CD4-positive, alpha-beta T cell treated with Interleukin-4 for 4 hours (primary cell): ENCODE results near the gene KRTAP6-3.

Source experiments
- DNase-seq: peaks from one replicate; pipeline ENCODE4 v3.0.0-alpha.2; 2020

The KRTAP6-3 gene, protein sequence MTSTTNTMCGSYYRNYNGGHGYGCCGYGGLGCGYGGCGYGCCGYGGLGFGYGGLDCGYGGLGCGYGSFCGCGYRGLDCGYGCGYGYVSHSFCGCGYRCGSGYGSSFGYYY

DNA sequence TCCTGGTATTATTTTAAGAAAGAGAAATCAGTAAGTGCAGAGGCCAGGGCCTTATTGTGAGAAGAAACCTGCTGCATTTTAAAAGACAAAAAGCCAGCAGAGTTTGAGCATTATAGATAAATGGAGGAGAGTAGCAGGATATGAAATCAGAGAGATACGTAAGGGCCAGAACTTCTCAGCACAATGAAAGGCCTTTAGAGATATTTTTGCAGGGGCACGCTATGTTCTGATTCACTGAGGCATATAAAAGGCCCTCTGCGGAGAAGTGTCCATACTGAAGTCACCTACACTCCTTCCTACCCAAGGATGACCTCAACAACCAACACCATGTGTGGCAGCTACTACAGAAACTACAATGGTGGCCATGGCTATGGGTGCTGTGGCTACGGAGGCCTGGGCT, at the start of gene KRTAP6-3:
KRTAP6-3 (plus strand) TSS at position 301 of the 400 bp plus-strand sequence; CDS start at position 307, 6 bp downstream.
- no peak for DNase-seq

GRCh38 chr21:30552782-30553181, 39.5 kb upstream of the KRTAP6-3 start:
- DNase-seq, result no peak

GRCh38 chr21:30555095-30555494, 37.1 kb upstream of the KRTAP6-3 start:
- no peak for DNase-seq

DNA sequence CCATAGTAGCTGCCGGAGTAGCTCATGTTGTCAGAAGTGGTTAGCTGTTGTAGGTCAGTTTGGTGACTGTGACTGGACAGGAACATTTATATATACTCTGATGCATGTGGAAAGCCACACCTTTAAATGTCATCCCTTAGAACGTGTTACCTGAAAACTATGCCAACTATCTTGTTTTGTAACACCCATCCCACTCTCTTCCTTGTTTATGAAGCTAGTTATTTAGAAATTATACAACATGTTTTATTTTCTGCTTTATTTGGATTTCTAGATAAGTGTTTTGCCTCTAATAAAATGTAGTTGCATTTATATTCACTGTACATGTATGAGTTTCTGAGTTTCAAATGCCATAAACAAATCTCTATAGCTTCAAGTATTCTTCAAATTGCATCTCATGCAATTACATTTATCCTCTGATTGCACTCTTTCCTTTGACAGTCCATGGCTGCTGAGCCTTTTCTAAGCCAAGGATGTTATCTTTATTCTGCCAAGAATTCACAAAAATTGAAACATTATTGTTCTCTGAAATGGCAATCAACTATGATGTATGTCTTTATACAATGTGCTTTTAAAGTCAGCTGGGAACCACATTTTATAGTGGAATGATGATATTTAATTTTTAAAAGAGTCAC, 30.9 kb upstream of the KRTAP6-3 start, which contains the start of gene KRTAP19-7:
KRTAP19-7 (minus strand) TSS at position 51 of the 632 bp plus-strand sequence; CDS start at position 26, 25 bp downstream.
- no peak for DNase-seq

DNA sequence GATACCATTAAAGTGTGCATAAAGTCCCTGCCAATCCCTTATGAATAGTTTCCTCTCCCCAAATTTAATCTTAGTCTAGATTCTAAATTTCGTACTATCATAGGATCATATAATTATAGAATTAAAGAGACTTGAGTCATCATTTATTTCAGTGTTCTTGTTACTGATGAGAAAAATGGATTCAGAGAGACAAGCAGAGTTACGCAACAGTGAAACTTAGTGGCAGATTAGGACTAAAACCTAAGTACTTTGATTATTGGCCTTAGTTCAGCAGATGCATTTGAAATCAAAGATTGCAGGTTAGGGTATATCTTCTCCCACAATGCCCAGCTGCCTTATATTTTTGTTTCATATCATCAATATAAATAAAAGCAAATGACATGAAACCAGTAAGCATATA, 30.3 kb upstream of the KRTAP6-3 start:
- no peak for DNase-seq

- no peak for DNase-seq
These were observed 29.2 kb upstream of the KRTAP6-3 start for GRCh38 chr21:30563072-30563471.

GRCh38 chr21:30563630-30564029, 28.6 kb upstream of the KRTAP6-3 start:
- DNase-seq, result no peak

DNA sequence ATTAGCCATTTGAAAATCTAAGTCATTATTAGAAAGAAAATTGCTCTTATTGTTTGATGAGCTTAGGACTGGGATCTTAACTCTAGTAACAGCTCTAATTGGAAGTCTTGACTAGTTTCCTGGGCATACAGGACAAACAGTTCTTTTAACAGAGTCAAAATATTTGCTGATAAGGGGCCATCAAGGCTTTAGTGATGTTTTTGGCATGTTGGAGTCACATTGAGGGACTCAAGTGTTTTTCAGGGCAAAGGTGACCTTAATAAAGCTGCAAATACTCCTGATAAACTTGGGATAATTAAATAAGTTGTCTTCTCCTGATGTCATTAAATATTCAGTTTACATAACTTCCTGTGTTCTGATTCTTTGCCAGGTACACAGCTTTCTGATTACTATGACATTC, 24.6 kb upstream of the KRTAP6-3 start:
- DNase-seq, result no peak

DNA sequence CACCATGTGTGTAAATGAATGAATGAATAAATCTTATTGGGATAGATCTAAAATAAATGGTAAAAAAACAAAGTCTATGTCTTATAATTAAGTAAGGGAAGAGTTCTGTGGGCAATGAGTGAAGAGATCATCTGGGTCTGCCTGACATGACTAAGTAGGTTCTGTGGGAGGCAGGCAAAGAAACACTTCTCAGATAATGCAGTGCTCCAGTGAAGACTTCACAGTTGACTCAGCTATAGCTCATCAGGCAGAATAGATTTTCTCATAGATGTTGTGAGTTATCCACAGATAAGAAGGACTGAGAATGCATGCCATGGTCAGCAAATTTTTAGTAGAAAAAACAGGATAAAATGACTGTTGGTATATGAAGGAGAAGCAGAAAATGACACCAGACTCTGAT, 14.5 kb upstream of the KRTAP6-3 start:
- no peak for DNase-seq

GRCh38 chr21:30579346-30579745, 12.9 kb upstream of the KRTAP6-3 start:
- DNase-seq, result no peak

GRCh38 chr21:30580132-30580531, 12.1 kb upstream of the KRTAP6-3 start:
- DNase-seq, result no peak

DNA sequence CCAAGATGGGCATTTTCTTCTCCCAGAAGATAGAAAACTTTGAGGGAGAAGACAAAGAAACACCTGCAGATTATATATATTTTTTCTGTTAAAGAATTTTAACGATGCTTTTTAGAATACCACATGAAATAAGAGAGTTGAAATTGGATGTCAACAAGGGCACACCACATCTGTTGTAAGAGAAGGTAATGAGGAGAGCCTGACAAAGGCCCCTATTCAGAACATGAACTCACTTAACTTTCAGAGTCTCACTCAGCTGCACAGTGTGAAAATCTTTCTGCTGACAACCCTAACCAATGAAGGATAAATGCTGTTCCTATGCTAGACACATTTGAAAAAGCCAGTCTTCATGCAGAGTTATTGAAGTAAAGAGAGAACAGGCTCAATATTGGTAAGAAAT, 9.4 kb upstream of the KRTAP6-3 start:
- DNase-seq, result no peak

GRCh38 chr21:30590297-30590696, 1.9 kb upstream of the KRTAP6-3 start, which contains the start of gene KRTAP22-2:
Gene KRTAP22-2, minus strand, starts transcription at chr21:30590397.
- DNase-seq, result no peak

DNA sequence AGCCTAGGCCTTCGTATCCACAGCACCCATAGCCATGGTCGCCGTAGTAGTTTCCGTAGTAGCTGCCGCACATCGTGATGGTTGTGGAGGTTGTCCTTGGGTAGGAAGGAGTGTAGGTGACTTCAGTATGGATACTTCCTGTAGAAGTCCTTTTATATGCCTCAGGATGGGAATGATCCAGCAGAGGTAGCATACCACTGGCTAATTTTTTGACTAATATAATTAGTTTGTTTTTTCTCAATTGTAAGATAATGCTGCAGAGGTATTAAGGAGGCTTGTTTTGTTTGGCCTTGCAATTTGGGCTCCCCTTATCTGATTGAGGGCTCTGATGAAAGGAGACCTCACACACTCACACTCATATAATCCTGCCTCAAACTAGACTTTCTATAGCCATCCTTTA, 6.6 kb downstream of the KRTAP6-3 start, which contains the start of gene KRTAP6-2:
KRTAP6-2 (minus strand) TSS at position 101 of the 400 bp plus-strand sequence; CDS start at position 73, 28 bp downstream.
- DNase-seq, result no peak

GRCh38 chr21:30600787-30601186, 8.5 kb downstream of the KRTAP6-3 start, which contains the start of gene KRTAP22-1:
Gene KRTAP22-1, plus strand, starts transcription at chr21:30601087.
- no peak for DNase-seq

DNA sequence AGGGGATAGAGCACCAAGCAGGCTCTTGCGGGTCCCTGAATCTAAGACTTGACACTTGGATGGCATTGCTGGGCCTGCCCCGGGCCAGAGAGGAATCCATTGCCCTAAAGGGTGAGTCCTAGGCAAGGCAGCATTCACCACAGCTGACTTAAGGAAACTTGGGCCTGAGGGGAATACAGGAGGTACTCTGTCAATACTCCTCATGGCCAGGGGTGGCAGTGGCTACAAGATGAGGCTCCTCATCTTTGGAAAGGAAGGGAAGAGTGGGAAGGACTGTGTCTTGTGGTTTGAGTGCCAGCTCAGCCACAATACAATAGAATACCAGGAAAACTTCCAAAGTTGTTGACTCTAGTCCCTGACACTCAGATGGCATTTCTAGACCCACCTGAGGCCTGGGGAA, 13.7 kb downstream of the KRTAP6-3 start:
- no peak for DNase-seq

- no peak for DNase-seq
These were observed 19.9 kb downstream of the KRTAP6-3 start for GRCh38 chr21:30612132-30612531.

DNA sequence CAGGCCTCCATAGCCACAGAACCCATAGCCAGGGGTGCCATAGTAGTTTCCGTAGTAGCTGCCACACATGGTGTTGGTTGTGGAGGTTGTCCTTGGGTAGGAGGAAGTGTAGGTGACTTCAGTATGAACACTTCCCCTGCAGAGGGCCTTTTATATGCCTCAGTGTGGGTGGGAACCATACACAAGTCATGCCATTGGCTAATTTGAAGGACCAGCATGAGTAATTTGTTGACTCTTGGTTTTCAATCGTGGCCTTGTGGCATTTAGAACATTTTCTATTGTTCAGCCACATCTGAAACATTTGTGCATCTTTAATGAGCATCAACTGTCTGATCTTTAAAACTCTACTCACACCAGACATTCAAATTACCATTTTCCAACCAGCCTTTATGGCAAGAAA, 21.6 kb downstream of the KRTAP6-3 start, which contains the start of gene KRTAP6-1:
KRTAP6-1 (minus strand) TSS at position 95 of the 400 bp plus-strand sequence; CDS start at position 69, 26 bp downstream.
- DNase-seq, result no peak

GRCh38 chr21:30615199-30615598, 23.0 kb downstream of the KRTAP6-3 start:
- no peak for DNase-seq

DNA sequence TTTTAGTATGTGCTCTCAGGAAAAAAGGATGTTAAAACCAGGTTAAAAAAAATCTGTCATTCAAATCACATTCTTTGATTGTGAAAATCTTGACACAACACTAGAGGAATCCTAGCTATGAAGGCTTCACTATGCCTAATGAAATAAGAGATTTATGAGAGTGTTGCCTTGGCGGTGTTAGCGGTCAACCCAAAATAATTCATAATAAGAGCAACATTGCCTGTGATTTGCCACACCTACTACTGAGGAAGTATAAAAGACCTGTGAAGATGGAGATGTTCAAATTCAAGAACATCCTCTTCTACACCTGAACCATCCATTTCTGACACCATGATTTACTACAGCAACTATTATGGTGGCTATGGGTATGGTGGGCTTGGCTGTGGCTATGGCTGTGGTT, 23.9 kb downstream of the KRTAP6-3 start, which contains the start of gene KRTAP20-1:
KRTAP20-1 (plus strand) TSS at position 301 of the 400 bp plus-strand sequence; CDS start at position 331, 30 bp downstream.
- no peak for DNase-seq

DNA sequence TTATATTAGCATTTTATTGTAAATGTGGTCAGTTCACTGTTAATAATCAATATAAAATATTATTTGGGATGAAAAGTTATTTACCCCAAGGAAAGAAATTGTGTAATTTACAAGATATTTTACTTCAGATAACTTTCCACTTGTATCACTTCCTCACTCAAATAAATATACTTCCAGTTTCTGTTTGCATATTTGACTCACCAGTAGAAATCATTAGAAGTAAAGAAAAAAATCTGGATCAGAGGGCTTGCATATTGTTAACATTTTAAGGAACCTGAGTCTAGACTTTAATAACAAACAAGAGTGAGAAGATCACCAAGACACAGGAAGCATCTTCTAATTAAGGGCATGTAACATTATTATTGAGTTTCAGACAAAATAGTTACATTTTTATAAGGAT, 27.8 kb downstream of the KRTAP6-3 start:
- DNase-seq, result no peak

GRCh38 chr21:30620522-30620921, 28.3 kb downstream of the KRTAP6-3 start, which contains the start of gene KRTAP20-4:
Gene KRTAP20-4, plus strand, starts transcription at chr21:30620627.
- no peak for DNase-seq

GRCh38 chr21:30623362-30623761, 31.1 kb downstream of the KRTAP6-3 start:
- no peak for DNase-seq
